Transverse colon (tissue), 4 donors: ENCODE results near the gene GABRA5. TPM values are rescaled to one million over a fixed set of nuclear protein-coding genes. Genes with fewer than 3 reads are reported as not detected.

Experiments
- DNase-seq: peaks from one replicate; pipeline ENCODE4 v3.0.0-alpha.2; 2019
- H3K27ac ChIP-seq, 4 donors: fragments of 200-600 bp; sonication (generic); 2 replicates each; pipeline ENCODE4 v1.5.1; 2016 to 2018; ENCODE audit warnings: inconsistent platforms in 4 of 4
- H3K27me3 ChIP-seq: fragments of 200-600 bp; sonication (generic); 2 replicates; pipeline ENCODE4 v1.5.1; 2017; ENCODE audit warnings: inconsistent platforms
- H3K36me3 ChIP-seq, 4 donors: fragments of 200-600 bp; sonication (generic); 2 replicates each; pipeline ENCODE4 v1.5.1; 2017 to 2019; ENCODE audit warnings: inconsistent platforms in 4 of 4
- H3K4me1 ChIP-seq, 4 donors: fragments of 200-600 bp; sonication (generic); 2 replicates each; pipeline ENCODE4 v1.5.1; 2017 to 2020; ENCODE audit warnings: inconsistent platforms in 4 of 4
- H3K4me3 ChIP-seq, 4 donors: fragments of 200-600 bp; sonication (generic); 1 replicate in 1 of 4; 2 replicates in 3 of 4; pipeline versions ENCODE4 v1.5.1 to v1.6.1; 2017 to 2019; ENCODE audit warnings: inconsistent platforms in 4 of 4
- H3K9me3 ChIP-seq, 2 donors: fragments of 200-600 bp; sonication (generic); 2 replicates each; pipeline ENCODE4 v1.5.1; 2017 to 2019; ENCODE audit warnings: inconsistent platforms in 2 of 2
- EP300 ChIP-seq: sonication (generic); formaldehyde crosslinking; IDR thresholded peaks from one replicate; pipeline ENCODE4 v1.6.1; 2017; ENCODE audit warnings: antibody characterized with exemption, low read depth
- POLR2A ChIP-seq: fragments of 450-650 bp; IDR thresholded peaks from one replicate; pipeline ENCODE4 v1.6.1; 2016; ENCODE audit warnings: antibody characterized with exemption, mild to moderate bottlenecking, moderate library complexity
- POLR2AphosphoS5 ChIP-seq, 3 donors: sonication (generic); formaldehyde crosslinking; IDR thresholded peaks; one replicate each; pipeline ENCODE4 v1.6.1; 2016; ENCODE audit warnings: antibody characterized with exemption in 3 of 3
- WGBS, 2 donors: methylation state at CpG; one replicate each; pipeline ENCODE4 v1.1.5; 2018; ENCODE audit warnings: low coverage in 1 of 2; 5-methylcytosine and 5-hydroxymethylcytosine counted together
- in situ Hi-C, 4 donors: fragments of 200-750 bp; cut with MboI; loops; one replicate each; pipeline versions ENCODE4 v1.15.0 to v1.15.1; 2017; ENCODE audit warnings: low sequenced_read_pairs in 3 of 4, low pct_ligation_motif_present in 1 of 4, low pct_unique_long_range_greater_than_20kb in 1 of 4
- intact Hi-C: fragments of 100-400 bp; cut with DNase I; formaldehyde crosslinking; loops from one replicate; pipeline ENCODE4 v1.15.1; 2023; ENCODE audit warnings: low total_unique reads
- total RNA-seq, 4 donors: library from RNA; depleted of rRNA; stranded (reverse); fragments of >200 nt; gene quantifications; one replicate each; pipeline ENCODE4 v1.1.0, GENCODE V29; 2016
- TF ChIP-seq, protein P1 (sequence below), 5 experiments: fragments of 200-600 bp in 3 of 5; fragments of 450-650 bp in 2 of 5; sonication (generic) in 3 of 5; IDR thresholded peaks; 1 replicate in 2 of 5; 2 replicates in 3 of 5; pipeline ENCODE4 v1.5.1; 2016 to 2017; ENCODE audit warnings: antibody characterized with exemption in 5 of 5, inconsistent platforms in 3 of 5, mild to moderate bottlenecking in 2 of 5, moderate library complexity in 1 of 5

GABRA5 gene
- total RNA-seq, 4 donors from 2014 or later: not detected

DNA sequence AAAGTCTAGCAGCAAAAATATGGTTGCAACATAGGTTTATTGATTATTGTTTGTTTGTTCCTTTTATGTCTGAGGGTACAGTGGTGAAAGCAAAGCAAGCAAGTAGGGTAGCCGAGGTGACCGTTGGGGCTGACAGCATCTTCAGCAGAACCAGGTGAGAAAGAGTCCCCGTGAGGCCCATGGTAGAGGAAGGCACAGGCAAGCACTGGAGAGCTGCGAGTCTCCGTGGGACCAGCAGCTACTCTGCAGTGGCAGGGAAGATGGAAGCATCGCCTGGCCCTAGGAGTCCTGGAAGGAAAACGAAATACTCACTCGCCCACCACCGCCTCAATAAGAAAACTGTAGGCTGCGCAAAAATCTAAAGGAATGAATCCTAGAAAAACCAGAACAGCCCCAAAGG, 25.3 kb upstream of the GABRA5 start:
- TF ChIP-seq EP300: no peak
- TF ChIP-seq, protein P1, sequence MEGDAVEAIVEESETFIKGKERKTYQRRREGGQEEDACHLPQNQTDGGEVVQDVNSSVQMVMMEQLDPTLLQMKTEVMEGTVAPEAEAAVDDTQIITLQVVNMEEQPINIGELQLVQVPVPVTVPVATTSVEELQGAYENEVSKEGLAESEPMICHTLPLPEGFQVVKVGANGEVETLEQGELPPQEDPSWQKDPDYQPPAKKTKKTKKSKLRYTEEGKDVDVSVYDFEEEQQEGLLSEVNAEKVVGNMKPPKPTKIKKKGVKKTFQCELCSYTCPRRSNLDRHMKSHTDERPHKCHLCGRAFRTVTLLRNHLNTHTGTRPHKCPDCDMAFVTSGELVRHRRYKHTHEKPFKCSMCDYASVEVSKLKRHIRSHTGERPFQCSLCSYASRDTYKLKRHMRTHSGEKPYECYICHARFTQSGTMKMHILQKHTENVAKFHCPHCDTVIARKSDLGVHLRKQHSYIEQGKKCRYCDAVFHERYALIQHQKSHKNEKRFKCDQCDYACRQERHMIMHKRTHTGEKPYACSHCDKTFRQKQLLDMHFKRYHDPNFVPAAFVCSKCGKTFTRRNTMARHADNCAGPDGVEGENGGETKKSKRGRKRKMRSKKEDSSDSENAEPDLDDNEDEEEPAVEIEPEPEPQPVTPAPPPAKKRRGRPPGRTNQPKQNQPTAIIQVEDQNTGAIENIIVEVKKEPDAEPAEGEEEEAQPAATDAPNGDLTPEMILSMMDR (IDR thresholded peaks at IDR 0.05): no peak
- TF ChIP-seq POLR2AphosphoS5 (IDR thresholded peaks at IDR 0.05): no peak
- TF ChIP-seq POLR2A: no peak
- H3K27ac ChIP-seq: no peak overlapping the region
- no peak overlapping the region for H3K4me3 ChIP-seq
- H3K27me3 ChIP-seq: peaks cover 4% of the 10 kb centered on the region
- in situ Hi-C loops (no loop called here), intact Hi-C loops (no loop called here)
- peaks cover 0 to 4% of the 10 kb centered on the region in 2 donors for H3K9me3 ChIP-seq
- WGBS, 2 donors: 54 to 78% methylated on average over 9 to 10 of the region's 10 CpGs
- DNase-seq: no peak
- no peaks in the 10 kb centered on the region for H3K36me3 ChIP-seq
- no peaks in the 10 kb centered on the region for H3K4me1 ChIP-seq

DNA sequence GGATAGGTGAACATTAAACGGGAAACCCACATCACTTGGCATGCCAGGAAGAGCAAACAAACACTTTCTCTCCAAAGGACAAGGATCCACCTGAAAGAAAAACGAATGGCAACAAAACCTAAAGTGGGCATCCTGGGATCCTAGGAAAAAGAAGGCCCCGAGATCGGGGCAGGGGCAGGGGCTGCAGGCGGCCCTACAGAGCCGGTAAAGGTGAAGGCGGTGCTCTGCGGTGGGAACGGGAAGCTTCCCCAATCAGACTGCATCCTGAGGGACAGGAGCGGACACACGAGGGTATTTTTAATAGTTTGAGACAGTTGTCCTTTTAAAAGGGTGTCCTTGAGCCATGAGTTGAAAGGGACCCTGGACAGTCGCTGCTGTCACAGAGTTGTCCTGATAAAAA, 24.9 kb upstream of the GABRA5 start:
- Histone ChIP-seq H3K27ac (no peak overlapping the region), H3K27me3 (peaks cover 4% of the 10 kb centered on the region), H3K36me3 (no peaks in the 10 kb centered on the region), H3K4me1 (no peaks in the 10 kb centered on the region), H3K9me3 (no peaks in the 10 kb centered on the region), H3K4me3 (no peak overlapping the region)
- DNase-seq: no peak
- in situ Hi-C loops (no loop called here), intact Hi-C loops (no loop called here)
- TF ChIP-seq POLR2A: no peak
- TF ChIP-seq EP300: no peak
- TF ChIP-seq, protein P1 (IDR thresholded peaks at IDR 0.05): no peak
- TF ChIP-seq POLR2AphosphoS5 (IDR thresholded peaks at IDR 0.05): no peak
- 34 to 76% methylated on average over 4 to 12 of the region's 12 CpGs for WGBS, 2 donors

DNA sequence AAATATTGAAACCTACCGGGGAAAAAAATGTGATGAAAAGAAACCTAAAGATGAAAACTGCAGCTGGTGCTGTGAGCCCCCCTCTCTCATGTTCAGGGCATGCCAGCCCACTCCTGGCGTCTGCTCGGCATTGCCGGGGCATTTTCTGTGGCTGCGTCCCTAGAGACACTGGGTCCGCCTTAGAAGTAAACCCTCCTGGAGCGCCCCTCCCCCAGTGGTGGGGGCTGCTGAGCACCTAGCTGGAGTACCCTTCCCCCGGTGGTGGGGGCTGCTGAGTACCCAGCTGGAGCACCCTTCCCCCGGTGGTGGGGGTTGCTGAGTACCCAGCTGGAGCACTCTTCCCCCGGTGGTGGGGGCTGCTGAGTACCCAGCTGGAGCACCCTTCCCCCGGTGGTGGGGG, 24.5 kb upstream of the GABRA5 start:
- intact Hi-C loops: no loop called here
- in situ Hi-C loops: no loop called here
- H3K36me3 ChIP-seq: no peaks in the 10 kb centered on the region
- 61 to 73% methylated on average over 3 to 9 of the region's 11 CpGs for whole genome bisulfite sequencing, 2 donors
- DNase-seq: no peak
- H3K27me3 ChIP-seq: peaks cover 4% of the 10 kb centered on the region
- H3K4me1 ChIP-seq: no peaks in the 10 kb centered on the region
- H3K4me3 ChIP-seq: no peak overlapping the region
- TF ChIP-seq POLR2A (no peak), EP300 (no peak), POLR2AphosphoS5 (IDR thresholded peaks at IDR 0.05) (no peak)
- TF ChIP-seq, protein P1 (IDR thresholded peaks at IDR 0.05): no peak
- H3K27ac ChIP-seq: no peak overlapping the region
- H3K9me3 ChIP-seq: no peaks in the 10 kb centered on the region

DNA sequence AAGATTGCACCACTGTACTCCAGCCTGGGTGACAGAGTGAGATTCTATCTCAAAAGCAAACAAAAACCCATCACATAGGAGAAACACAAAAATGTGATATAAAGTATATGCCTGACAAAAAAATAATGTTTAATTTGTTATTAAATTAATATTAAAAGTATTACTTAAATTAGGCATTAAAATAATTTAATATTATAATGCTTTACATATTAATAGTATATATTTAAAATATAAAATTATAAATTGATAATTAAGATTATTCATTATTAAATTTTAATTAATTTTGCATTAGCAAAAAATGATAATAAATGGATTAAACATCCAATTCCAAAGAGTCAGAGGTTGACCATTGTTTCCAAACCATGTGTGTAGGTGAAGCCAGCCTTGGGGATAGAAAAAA, 22.0 kb upstream of the GABRA5 start:
- no peaks in the 10 kb centered on the region for H3K36me3 ChIP-seq
- no peaks in the 10 kb centered on the region for H3K9me3 ChIP-seq
- TF ChIP-seq EP300 (no peak), POLR2A (no peak), POLR2AphosphoS5 (IDR thresholded peaks at IDR 0.05) (no peak)
- TF ChIP-seq, protein P1 (IDR thresholded peaks at IDR 0.05): no peak
- no peaks in the 10 kb centered on the region for H3K4me1 ChIP-seq
- H3K27me3 ChIP-seq: no peaks in the 10 kb centered on the region
- H3K27ac ChIP-seq: no peak overlapping the region
- H3K4me3 ChIP-seq: no peak overlapping the region
- intact Hi-C loops (no loop called here), in situ Hi-C loops (no loop called here)
- no peak for DNase-seq
